ENCODE results near the gene DMXL1.

Gene DMXL1

DNA sequence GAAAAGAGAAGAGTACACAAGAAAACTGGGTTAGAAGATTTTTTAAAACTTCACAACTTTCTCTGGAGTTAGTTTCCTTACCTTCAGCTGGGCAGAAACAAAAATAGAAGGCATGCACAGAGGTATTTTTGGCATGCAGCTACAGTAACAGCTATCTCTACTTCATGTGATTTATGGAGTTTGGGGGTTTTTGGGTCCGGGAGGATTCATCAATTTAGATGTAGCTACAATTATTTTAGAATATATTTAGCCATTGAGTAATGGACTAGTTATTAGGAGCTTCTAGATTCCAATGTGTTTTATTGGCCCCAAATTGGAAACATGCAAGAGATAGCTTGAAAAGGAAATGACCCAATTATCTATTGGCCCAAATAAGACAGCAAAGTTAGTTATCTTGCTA, 193.3 kb downstream of the DMXL1 start:
- no peak for DNase-seq (ENCODE audit: low spot score)
- TF ChIP-seq, protein P1, sequence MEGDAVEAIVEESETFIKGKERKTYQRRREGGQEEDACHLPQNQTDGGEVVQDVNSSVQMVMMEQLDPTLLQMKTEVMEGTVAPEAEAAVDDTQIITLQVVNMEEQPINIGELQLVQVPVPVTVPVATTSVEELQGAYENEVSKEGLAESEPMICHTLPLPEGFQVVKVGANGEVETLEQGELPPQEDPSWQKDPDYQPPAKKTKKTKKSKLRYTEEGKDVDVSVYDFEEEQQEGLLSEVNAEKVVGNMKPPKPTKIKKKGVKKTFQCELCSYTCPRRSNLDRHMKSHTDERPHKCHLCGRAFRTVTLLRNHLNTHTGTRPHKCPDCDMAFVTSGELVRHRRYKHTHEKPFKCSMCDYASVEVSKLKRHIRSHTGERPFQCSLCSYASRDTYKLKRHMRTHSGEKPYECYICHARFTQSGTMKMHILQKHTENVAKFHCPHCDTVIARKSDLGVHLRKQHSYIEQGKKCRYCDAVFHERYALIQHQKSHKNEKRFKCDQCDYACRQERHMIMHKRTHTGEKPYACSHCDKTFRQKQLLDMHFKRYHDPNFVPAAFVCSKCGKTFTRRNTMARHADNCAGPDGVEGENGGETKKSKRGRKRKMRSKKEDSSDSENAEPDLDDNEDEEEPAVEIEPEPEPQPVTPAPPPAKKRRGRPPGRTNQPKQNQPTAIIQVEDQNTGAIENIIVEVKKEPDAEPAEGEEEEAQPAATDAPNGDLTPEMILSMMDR (IDR thresholded peaks at IDR 0.05; ENCODE audit: extremely low read depth, missing control alignments) = no peak

DNA sequence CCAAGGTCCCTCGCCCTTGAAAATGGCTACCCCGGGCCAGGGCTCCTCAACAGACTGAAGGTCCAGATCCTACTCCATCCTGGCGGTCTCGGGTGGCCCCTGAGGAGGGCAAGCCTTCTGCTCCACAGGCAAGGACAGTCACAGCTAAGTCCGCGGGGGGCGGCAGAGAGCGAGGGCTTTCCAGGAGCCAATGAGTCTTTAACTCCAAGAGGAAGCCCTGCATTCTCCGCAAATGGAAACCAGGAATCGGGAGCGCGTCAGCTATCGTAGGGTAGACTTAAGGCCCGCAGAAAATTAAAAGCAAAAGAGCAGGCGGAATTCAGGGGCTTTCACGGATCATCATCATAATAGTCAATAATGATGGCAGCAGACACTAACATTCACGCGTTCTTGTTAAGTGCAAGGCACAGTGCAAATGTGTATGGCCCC, 197.1 kb downstream of the DMXL1 start:
- peak; percentile 87 for DNase-seq (ENCODE audit: low spot score)
- TF ChIP-seq, protein P1 (IDR thresholded peaks at IDR 0.05; ENCODE audit: extremely low read depth, missing control alignments) = peak; percentile 45

DNA sequence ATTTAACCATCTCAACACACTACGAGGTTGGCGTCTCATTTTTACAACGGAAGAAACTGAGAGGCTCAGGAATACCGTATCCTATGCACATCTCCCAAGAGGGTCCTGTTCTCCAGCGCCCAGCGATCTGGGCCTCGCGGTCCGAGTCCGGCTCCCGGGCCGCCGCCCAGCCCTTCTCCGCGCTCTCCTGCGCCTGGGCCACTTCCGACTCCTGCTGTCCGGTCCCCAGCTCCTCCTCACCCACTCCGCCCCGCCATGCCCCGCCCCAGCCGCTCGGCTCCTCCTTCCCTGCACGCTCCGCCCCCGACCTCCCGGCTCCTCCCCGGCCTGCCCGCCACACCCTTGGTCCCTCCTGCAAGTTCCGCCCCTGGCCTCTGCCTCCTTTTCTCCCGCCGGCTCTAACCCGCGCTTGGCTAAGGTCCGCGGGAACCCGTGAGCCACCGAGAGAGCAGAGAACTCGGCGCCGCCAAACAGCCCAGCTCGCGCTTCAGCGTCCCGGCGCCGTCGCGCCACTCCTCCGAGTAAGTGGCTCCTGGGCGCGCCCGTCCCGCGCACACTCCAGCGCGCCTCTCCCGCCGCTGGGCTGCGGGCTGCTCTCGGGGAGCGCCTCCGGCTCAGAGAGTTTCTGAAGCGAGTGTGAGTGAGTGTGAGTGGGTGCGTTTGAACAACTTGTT, 197.6 kb downstream of the DMXL1 start:
- TF ChIP-seq, protein P1 (IDR thresholded peaks at IDR 0.05; ENCODE audit: extremely low read depth, missing control alignments) = no peak
- DNase-seq (ENCODE audit: low spot score) = peak; percentile 96

DNA sequence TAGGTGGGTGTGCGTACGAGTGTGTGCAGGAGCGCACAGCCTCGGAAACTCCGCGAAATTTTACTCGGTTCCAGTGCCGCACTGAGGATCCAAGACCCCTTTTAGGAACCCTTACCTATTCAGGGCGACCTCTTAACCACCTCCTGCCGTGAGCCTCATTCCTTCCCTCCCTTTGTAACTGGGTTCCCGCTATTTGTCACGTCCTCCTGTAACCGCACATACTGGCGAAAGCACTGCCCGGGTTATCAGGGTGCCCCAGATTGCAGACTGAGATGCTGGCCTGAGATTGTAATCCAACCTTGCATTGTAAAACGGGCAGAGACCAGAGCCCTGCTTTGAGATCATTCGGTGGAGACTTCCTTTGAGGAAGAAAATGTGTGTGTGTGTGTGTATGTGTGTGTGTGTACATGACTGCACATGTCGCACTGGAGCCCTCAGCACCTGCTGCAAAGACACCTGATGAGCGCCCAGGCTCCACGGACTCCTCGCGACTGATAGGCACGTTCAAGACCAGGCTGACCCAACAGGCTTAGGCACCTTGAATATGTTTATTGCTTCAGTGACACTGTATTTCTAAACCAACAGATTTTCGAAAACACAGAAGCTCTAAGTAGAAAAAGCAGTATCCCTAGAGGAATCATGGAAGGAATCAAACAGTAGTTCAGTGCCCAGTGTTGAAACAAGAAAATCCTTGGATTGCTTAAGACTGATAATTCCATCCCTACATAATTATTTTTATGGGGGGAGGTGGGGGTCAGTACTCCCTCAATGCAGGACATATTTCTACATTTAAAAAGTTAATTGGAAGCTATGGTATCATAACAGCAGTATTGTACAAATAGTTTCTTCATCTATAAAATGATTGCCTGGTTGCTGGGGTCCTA, 198.4 kb downstream of the DMXL1 start:
- peak; percentile 16 for DNase-seq (ENCODE audit: low spot score)
- TF ChIP-seq, protein P1 (IDR thresholded peaks at IDR 0.05; ENCODE audit: extremely low read depth, missing control alignments) = no peak

DNA sequence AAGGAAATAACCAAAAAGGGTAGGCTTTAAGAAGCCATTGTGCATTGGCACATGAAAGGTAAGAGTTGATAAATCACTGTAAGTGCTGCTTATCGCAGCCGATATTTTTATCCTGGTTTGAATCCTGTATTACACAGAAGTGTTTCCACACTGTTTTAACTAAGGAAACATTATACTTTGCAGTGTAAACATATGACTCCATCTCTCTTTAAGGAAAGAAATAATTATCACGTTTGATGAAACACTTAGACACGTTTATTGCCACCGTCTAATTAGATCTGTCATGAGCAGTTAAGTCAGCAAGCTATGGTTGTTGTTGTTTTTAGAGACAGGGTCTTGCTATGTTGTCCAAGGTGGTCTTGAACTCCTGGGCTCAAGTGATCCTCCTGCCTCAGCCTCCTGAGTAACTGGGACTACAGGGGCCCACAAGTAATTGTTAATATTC, 199.3 kb downstream of the DMXL1 start:
- TF ChIP-seq, protein P1 (IDR thresholded peaks at IDR 0.05; ENCODE audit: extremely low read depth, missing control alignments) = no peak
- no peak for DNase-seq (ENCODE audit: low spot score)

DNA sequence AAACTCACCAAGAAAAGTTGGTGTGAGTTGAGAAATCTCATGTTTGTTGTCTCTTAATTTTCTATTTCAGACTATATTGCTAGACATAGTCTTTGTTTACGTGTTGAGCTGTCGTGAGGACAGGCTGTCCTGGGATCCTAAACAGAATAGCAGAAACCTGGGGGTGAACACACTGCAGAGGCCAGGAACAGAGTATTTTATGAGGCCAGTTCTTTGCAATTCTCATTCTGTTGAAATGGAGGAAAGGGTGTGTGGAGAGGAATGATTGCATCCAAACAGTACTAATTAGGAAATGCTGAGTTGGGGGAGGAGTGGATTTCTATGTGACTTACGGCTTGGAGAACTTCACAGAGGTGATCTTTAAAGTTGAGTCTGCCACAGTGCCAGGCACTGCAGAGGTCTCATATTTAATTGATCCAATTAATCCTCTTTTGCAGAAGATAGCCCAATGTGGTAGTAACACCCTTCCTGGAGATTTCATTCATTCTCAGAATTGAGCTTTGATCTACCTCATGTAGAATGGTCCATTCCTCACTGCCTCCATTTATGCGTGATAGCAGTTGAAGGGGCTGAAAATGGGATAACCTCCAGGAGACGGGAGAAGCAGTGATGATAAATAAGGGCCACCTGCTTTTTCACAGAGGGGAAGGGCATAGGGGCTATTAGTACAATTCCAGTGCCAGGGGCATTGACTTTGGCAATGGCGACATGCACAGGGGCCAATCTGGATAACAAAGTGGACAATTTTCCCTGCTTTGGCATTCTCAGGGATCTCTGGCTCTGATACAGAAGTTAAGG, 200.3 kb downstream of the DMXL1 start:
- TF ChIP-seq, protein P1 (IDR thresholded peaks at IDR 0.05; ENCODE audit: extremely low read depth, missing control alignments) = no peak
- no peak for DNase-seq (ENCODE audit: low spot score)

All from GM20000 (cell line).